GM12864 (cell line): Measurements from ENCODE around the gene PLP2.

Experiments used
- DNase-seq: peaks from one replicate; pipeline ENCODE4 v3.0.0-alpha.2; 2011; ENCODE audit warnings: low read depth
- H3K4me3 ChIP-seq: 2 replicates; pipeline ENCODE4 v1.5.1; 2011; ENCODE audit warnings: mild to moderate bottlenecking, low read depth, low read length, control low read depth
- CTCF ChIP-seq: IDR thresholded peaks from 2 replicates; pipeline ENCODE4 v1.5.1; 2011; ENCODE audit warnings: low read depth, mild to moderate bottlenecking, moderate library complexity, low read length, control low read depth, inconsistent platforms; ENCODE audit errors: missing control alignments

Gene PLP2

GRCh38 chrX:49211074-49211473, 39.4 kb downstream of the PLP2 start:
- no peak for DNase-seq
- TF ChIP-seq CTCF: no peak
- no peak overlapping the region for H3K4me3 ChIP-seq

- no peak for TF ChIP-seq CTCF
- no peak for DNase-seq
- H3K4me3 ChIP-seq: no peak overlapping the region
Measured at GRCh38 chrX:49212209-49212608, 40.5 kb downstream of the PLP2 start.

- no peak for TF ChIP-seq CTCF
- no peak overlapping the region for H3K4me3 ChIP-seq
- no peak for DNase-seq
Measured at GRCh38 chrX:49212861-49213260, 41.2 kb downstream of the PLP2 start.

GRCh38 chrX:49214416-49214815, 42.7 kb downstream of the PLP2 start:
- no peak for TF ChIP-seq CTCF
- H3K4me3 ChIP-seq: no peak overlapping the region
- no peak for DNase-seq

- no peak for TF ChIP-seq CTCF
Measured at GRCh38 chrX:49214996-49215526, 43.4 kb downstream of the PLP2 start.

GRCh38 chrX:49220100-49220499, 48.4 kb downstream of the PLP2 start:
- no peak for TF ChIP-seq CTCF
- H3K4me3 ChIP-seq: no peak overlapping the region

More at GRCh38 chrX:49214996-49215526, 43.4 kb downstream of the PLP2 start:
- DNase-seq: no peak
- no peak overlapping the region for H3K4me3 ChIP-seq

GRCh38 chrX:49221868-49222267, 50.2 kb downstream of the PLP2 start:
- DNase-seq: no peak
- TF ChIP-seq CTCF: no peak
- H3K4me3 ChIP-seq: no peak overlapping the region

More at GRCh38 chrX:49220100-49220499, 48.4 kb downstream of the PLP2 start:
- DNase-seq: no peak
